K562 (cell line): ENCODE results near the gene COL8A2. TPM values are rescaled to one million over a fixed set of nuclear protein-coding genes. Genes with fewer than 3 reads are reported as not detected.

Experiments used
- ATAC-seq: fragments of 200-7000 bp; cut with Tn5 transposase; 3 replicates; pipeline ENCODE4 v1.9.1; 2020; ENCODE audit warnings: moderate library complexity
- BruUV-seq: library from RNA; stranded (reverse); fragments of 400-500 nt; replicated peaks from 2 replicates; lab custom pipeline; 2021; lab: Mats Ljungman, UMichigan
- CTCF ChIA-PET: fragments of 300-600 bp; formaldehyde crosslinking; extraction: SDS; loops from one replicate; lab custom pipeline; 2021; ENCODE audit warnings: low intra/inter-chr PET ratio; lab: Yijun Ruan, JAX
- POLR2A ChIA-PET: fragments of 300-600, 350-650 bp; sonication (Branson Sonifier 250); formaldehyde crosslinking; extraction: SDS; loops from one replicate; lab custom pipeline; 2021; ENCODE audit warnings: antibody characterized with exemption, inconsistent platforms; lab: Yijun Ruan, JAX
- DNase-seq, 4 experiments: peaks; one replicate each; pipeline versions ENCODE4 v3.0.0 to v3.0.0-alpha.2; 2011 to 2018; ENCODE audit warnings: low spot score in 3 of 4, mixed read lengths in 3 of 4; ENCODE audit errors: extremely low read depth in 1 of 4
- FAIRE-seq: peaks from 2 replicates; lab custom pipeline; 2011; peaks lifted over from hg19 to GRCh38; lab: Jason Lieb, UNC
- H2AFZ ChIP-seq: 2 replicates; pipeline ENCODE4 v1.6.0; 2011; ENCODE audit warnings: low read depth, low read length, control low read depth, inconsistent platforms
- H3K27ac ChIP-seq: fragments of 200-600 bp; 3 replicates; pipeline ENCODE4 v1.8.0; 2011; ENCODE audit warnings: low read depth, mild to moderate bottlenecking, control low read depth, inconsistent platforms, low read length, moderate library complexity, mixed read lengths; ENCODE audit errors: extremely low read depth
- H3K27me3 ChIP-seq, 2 experiments: fragments of 300-600 bp in 1 of 2; 2 replicates in 1 of 2; 3 replicates in 1 of 2; pipeline versions ENCODE4 v1.6.0 to v1.8.0; 2011; ENCODE audit warnings: inconsistent platforms in 2 of 2, low read length in 2 of 2, mild to moderate bottlenecking in 1 of 2, mixed read lengths in 1 of 2, moderate library complexity in 1 of 2; ENCODE audit not compliant: control insufficient read depth in 2 of 2, insufficient read depth in 2 of 2
- H3K36me3 ChIP-seq: fragments of 300-600 bp; 3 replicates; pipeline ENCODE4 v1.8.0; 2011; ENCODE audit warnings: mild to moderate bottlenecking, low read length, inconsistent platforms; ENCODE audit not compliant: control insufficient read depth, insufficient read depth
- H3K4me1 ChIP-seq, 2 experiments: fragments of 200-600 bp in 1 of 2; replicated peaks in 1 of 2; 2 replicates in 1 of 2; 3 replicates in 1 of 2; pipeline versions ENCODE4 v1.5.1 to v1.8.0; 2011; ENCODE audit warnings: inconsistent platforms in 2 of 2, low read length in 2 of 2, mild to moderate bottlenecking in 1 of 2, mixed read lengths in 1 of 2, moderate library complexity in 1 of 2; ENCODE audit not compliant: control insufficient read depth in 2 of 2, insufficient read depth in 2 of 2
- H3K4me2 ChIP-seq: 2 replicates; pipeline ENCODE4 v1.6.1; 2011; ENCODE audit warnings: low read length, control low read depth, inconsistent platforms, mixed read lengths; ENCODE audit not compliant: insufficient read depth
- H3K4me3 ChIP-seq: fragments of 200-600 bp; sonication (generic), shearing (Covaris generic); 2 replicates; pipeline ENCODE4 v1.5.1; 2016; ENCODE audit warnings: control low read depth, inconsistent platforms
- H3K79me2 ChIP-seq: fragments of 200-600 bp; 3 replicates; pipeline ENCODE4 v1.8.0; 2011; ENCODE audit warnings: low read length, inconsistent platforms; ENCODE audit not compliant: control insufficient read depth, insufficient read depth
- H3K9ac ChIP-seq, 2 experiments: 2 replicates each; pipeline versions ENCODE4 v1.6.0 to v1.6.1; 2011; ENCODE audit warnings: low read depth in 2 of 2, low read length in 2 of 2, control low read depth in 1 of 2, inconsistent platforms in 1 of 2, mild to moderate bottlenecking in 1 of 2, mixed read lengths in 1 of 2; ENCODE audit not compliant: insufficient read depth in 1 of 2
- H3K9me1 ChIP-seq: one replicate; pipeline ENCODE4 v1.6.0; 2011; ENCODE audit warnings: inconsistent platforms, mild to moderate bottlenecking, low read length, moderate library complexity; ENCODE audit not compliant: control insufficient read depth, insufficient read depth
- H3K9me3 ChIP-seq: replicated peaks from 2 replicates; pipeline ENCODE4 v1.5.1; 2011; ENCODE audit warnings: low read depth, low read length, inconsistent platforms; ENCODE audit not compliant: control insufficient read depth, insufficient read depth
- H4K20me1 ChIP-seq: replicated peaks from 2 replicates; pipeline ENCODE4 v1.6.1; 2011; ENCODE audit warnings: low read length, inconsistent platforms, mixed read lengths; ENCODE audit not compliant: control insufficient read depth, insufficient read depth
- BMI1 ChIP-seq: fragments of 150-350 bp; IDR thresholded peaks from 2 replicates; pipeline ENCODE4 v1.6.1; 2014; ENCODE audit warnings: low read length
- FOXJ3 ChIP-seq: sonication (generic); formaldehyde crosslinking; IDR thresholded peaks from 2 replicates; pipeline ENCODE4 v1.4.0; 2020; ENCODE audit warnings: mild to moderate bottlenecking, missing genetic modification reagents
- NCOA4 ChIP-seq: fragments of 450-650 bp; IDR thresholded peaks from 2 replicates; pipeline ENCODE4 v1.6.1; 2018; ENCODE audit warnings: mild to moderate bottlenecking; ENCODE audit not compliant: partially characterized antibody
- NFYB ChIP-seq: IDR thresholded peaks from 2 replicates; pipeline ENCODE4 v1.6.1; 2011; ENCODE audit warnings: mild to moderate bottlenecking, moderate library complexity; ENCODE audit not compliant: insufficient read length; ENCODE audit errors: extremely low read depth
- POLR3G ChIP-seq: IDR thresholded peaks from 2 replicates; pipeline ENCODE4 v1.6.1; 2011; ENCODE audit not compliant: insufficient read length, insufficient replicate concordance; ENCODE audit errors: extremely low read depth
- TEAD1 ChIP-seq, 2 experiments: fragments of 450-650 bp in 1 of 2; sonication (generic) in 1 of 2; formaldehyde crosslinking; IDR thresholded peaks; 2 replicates each; pipeline versions ENCODE4 v1.4.0 to v1.8.0; 2020 to 2022; ENCODE audit warnings: mild to moderate bottlenecking in 2 of 2, missing genetic modification reagents in 1 of 2
- WHSC1 ChIP-seq: IDR thresholded peaks from one replicate; pipeline ENCODE4 v1.6.1; 2012; ENCODE audit warnings: low read length, control low read depth, inconsistent platforms
- ZNF324 ChIP-seq: fragments of 250-450 bp; sonication (Bioruptor Pico); IDR thresholded peaks from 2 replicates; pipeline ENCODE4 v1.4.0; 2020; ENCODE audit warnings: mild to moderate bottlenecking
- WGBS: fragments of 100-300 bp; shearing (Covaris generic); methylation state at CpG from one replicate; pipeline ENCODE4 v1.1.6; 2016; ENCODE audit warnings: low coverage, mixed read lengths; ENCODE audit not compliant: insufficient coverage; ENCODE audit errors: missing lambda C conversion rate; 5-methylcytosine and 5-hydroxymethylcytosine counted together
- in situ Hi-C: fragments of 300-500 bp; cut with MboI; formaldehyde crosslinking; loops from 4 replicates; pipeline ENCODE4 v1.15.0; 2018; ENCODE audit warnings: inconsistent platforms, mixed read lengths
- intact Hi-C: fragments of 100-400 bp; cut with micrococcal nuclease; formaldehyde crosslinking; loops from 2 replicates; pipeline ENCODE4 v1.14.2; 2022
- polyA plus RNA-seq, 8 experiments: library from polyadenylated mRNA; depleted of rRNA in 4 of 8; stranded (reverse) in 5 of 8; unstranded in 3 of 8; fragments of >200 nt; fragmentation: Nextera tagmentation in 2 of 8; fragmentation: Illumina TruSeq in 1 of 8; extraction: Ambion mirVana in 2 of 8; extraction: Trizol in 1 of 8; gene quantifications; 2 replicates each; pipeline versions ENCODE4 v1.2.1 to v1.2.3, GENCODE V29; 2011 to 2014; ENCODE audit warnings: inconsistent platforms in 1 of 8, missing spikeins in 1 of 8
- total RNA-seq, 7 experiments: library from RNA; depleted of rRNA in 6 of 7; stranded (reverse); fragments of >200 nt in 6 of 7; fragmentation: Illumina TruSeq in 2 of 7; extraction: Trizol in 2 of 7; gene quantifications; 2 replicates each; pipeline versions ENCODE4 v1.2.1 to v1.2.3, GENCODE V29; 2011 to 2021; ENCODE audit warnings: low replicate concordance in 1 of 7
- TF ChIP-seq, protein P1 (sequence below), 3 experiments: fragments of 200-800 bp in 1 of 3; sonication (Bioruptor generic) in 1 of 3; sonication (generic) in 1 of 3; formaldehyde crosslinking in 1 of 3; IDR thresholded peaks; 2 replicates each; pipeline versions ENCODE4 v1.6.1 to v1.8.0; 2016 to 2022; ENCODE audit warnings: mild to moderate bottlenecking in 2 of 3, missing compliant biosample characterization in 2 of 3, missing genetic modification characterization in 2 of 3, missing genetic modification reagents in 1 of 3

The COL8A2 gene
- total and polyA plus RNA-seq, 9 of the 15 experiments (the other 6 are each of a cell fraction or from before 2014, with no cell fraction given) = 0.03 to 0.14 (median 0.04) TPM; not detected in 5

DNA sequence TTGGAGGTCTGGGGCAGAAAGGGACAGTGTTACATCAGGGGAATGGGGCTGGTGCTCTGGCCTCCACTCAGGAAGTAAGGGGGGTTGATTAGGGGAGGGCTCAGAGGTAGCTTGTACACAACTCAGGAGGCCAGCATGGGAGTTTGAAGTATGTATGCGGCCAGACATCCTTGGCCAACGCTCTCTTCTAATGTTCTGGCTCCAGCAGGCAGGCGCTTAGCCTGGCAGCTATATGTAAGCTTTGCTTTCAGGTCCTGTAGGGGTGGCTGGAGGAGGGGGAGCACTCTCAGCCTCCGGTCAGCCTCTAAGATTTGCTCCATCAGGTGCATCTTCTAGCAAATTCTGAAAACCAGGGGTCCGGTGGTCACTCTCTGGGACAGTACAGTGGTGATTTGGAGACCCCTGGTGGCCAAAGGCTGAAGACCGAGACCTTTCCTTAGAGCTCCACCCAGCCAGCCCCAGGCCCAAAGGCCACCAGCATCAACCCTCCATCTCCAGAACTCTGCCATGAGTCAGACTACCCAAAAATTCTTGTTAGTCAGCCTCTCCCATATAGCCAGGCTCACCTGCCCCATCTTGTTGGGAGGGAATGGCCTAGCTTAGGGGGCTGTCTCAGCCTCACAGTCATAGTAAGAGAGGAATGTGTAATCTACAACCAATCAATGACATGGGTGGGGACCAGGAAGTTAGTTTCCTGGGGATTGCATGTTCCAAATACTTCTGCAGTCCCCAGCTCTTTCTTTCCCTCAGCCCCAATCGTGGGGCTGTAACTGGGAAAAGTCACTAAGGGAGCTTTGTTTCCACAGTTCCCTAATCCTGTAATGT, 9.7 kb upstream of the COL8A2 start (continued):
- TF ChIP-seq TEAD1 (CRISPR knock-in tag; IDR thresholded peaks at IDR 0.05) = peak in 1 of 2 experiments; percentile 89; a peak in 2 of 4 replicates
- TF ChIP-seq POLR3G = no peak
- TF ChIP-seq ZNF324 = no peak
- TF ChIP-seq BMI1 = no peak
- no peak for TF ChIP-seq WHSC1
- TF ChIP-seq NCOA4 = no peak
- TF ChIP-seq FOXJ3 = no peak
- TF ChIP-seq, all 486 proteins: peak for 60

DNA sequence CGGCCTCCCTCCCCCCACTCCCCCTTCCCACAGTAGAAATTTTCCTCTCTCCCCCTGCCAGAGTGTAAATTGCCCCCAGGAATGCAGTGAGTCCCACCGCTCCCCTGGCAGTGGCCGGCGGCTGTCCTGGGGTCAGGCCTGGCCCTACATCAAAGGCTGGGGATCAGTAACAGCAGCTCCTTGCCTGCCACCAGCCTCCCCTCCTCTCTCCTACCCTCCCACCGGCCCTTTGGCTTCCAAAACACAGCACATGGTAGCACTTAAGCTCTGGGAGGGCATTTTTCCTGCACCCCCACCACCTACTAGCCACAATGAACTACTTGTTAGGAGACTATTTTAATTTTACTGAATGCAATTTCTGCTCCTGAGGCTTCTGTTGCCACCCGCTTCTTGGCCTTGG, 9.0 kb upstream of the COL8A2 start:
- H2AFZ ChIP-seq = no peak overlapping the region
- BruUV-seq = no TSS peak
- no peak for ATAC-seq
- no peaks in the 10 kb centered on the region for H3K79me2 ChIP-seq
- CTCF ChIA-PET = interaction anchor here (0.7 to 5.8 kb wide), 7 partner anchors 15 to 835 kb away, joined by 3 to 116 read pairs (median 4); partner anchors contain the start of gene TRAPPC3
- 0 out of 4 replicates have a peak overlapping the region, but pooled peaks of 1 of the 2 experiments have one; percentile 41 for H3K9ac ChIP-seq
- H4K20me1 ChIP-seq = no peaks in the 10 kb centered on the region
- no peak overlapping the region for H3K27ac ChIP-seq
- no peak for TF ChIP-seq NFYB
- TF ChIP-seq, protein P1, sequence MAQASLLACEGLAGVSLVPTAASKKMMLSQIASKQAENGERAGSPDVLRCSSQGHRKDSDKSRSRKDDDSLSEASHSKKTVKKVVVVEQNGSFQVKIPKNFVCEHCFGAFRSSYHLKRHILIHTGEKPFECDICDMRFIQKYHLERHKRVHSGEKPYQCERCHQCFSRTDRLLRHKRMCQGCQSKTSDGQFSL (CRISPR knock-in tag; IDR thresholded peaks at IDR 0.05) = 0 out of 2 replicates have a peak, but pooled peaks have one; percentile 3
- TF ChIP-seq, protein P1 (tag; IDR thresholded peaks at IDR 0.05) = no peak
- no peak for FAIRE-seq
- in situ Hi-C loops (no loop called here), intact Hi-C loops (loop anchor here (1.0 kb wide), 1 partner anchor 34 kb away; no protein-coding TSS in a partner anchor)
- H3K36me3 ChIP-seq = peaks cover 28% of the 10 kb centered on the region
- no peaks in the 10 kb centered on the region for H3K9me1 ChIP-seq
- peaks cover 5 to 6% of the 10 kb centered on the region in 2 experiments; a peak in 3 of 5 replicates for H3K4me1 ChIP-seq
- POLR2A ChIA-PET = interaction anchor here (0.6 to 1.3 kb wide), 6 partner anchors 9 to 38 kb away, joined by 3 to 4 read pairs (median 3); no protein-coding TSS in a partner anchor
- no peak overlapping the region for H3K4me2 ChIP-seq
- no peak overlapping the region for H3K4me3 ChIP-seq
- WGBS = 48% methylated on average over 6 of the region's 6 CpGs
- H3K9me3 ChIP-seq = no peaks in the 10 kb centered on the region
- no peak for DNase-seq
- no peaks in the 10 kb centered on the region for H3K27me3 ChIP-seq
